GM18511 (cell line): Measurements from ENCODE around the gene MMGT1.
"Not testable (repeated sequence)": the region's sequence is repeated elsewhere in the genome, so short reads cannot be mapped to it uniquely, and the experiment has no call there.

ENCODE experiments used
- ATAC-seq: cut with Tn5 transposase; IDR thresholded peaks from one replicate; pipeline ENCODE4 v1.9.1; 2021; ENCODE audit warnings: mild to moderate bottlenecking, moderate library complexity; ENCODE audit not compliant: unreplicated experiment

The MMGT1 gene

GRCh38 chrX:135927897-135928296, 45.9 kb downstream of the MMGT1 start:
- ATAC-seq: no peak

- ATAC-seq: no peak
Measured at GRCh38 chrX:135923353-135923752, 50.4 kb downstream of the MMGT1 start.

GRCh38 chrX:135920516-135920915, 53.3 kb downstream of the MMGT1 start:
- ATAC-seq: not testable (repeated sequence)

- ATAC-seq: no peak
Measured at GRCh38 chrX:135914404-135914803, 59.4 kb downstream of the MMGT1 start.
